NCI-H748 (cell line): ENCODE results near the gene LRRN4.
A peak's percentile ranks its signal among the peaks of the same experiment; 100 is the strongest.

Experiments
- DNase-seq: peaks from one replicate; lab custom pipeline; 2025; ENCODE audit not compliant: unreplicated experiment; lab: John Stamatoyannopoulos, UW

The LRRN4 gene

GRCh38 chr20:6053776-6054688 lies at the start of gene LRRN4:
Gene LRRN4, minus strand, starts transcription at chr20:6054060. Its CDS starts 1,261 bp downstream, at chr20:6052799.
- peak; percentile 85 for DNase-seq

GRCh38 chr20:6103301-6103700 lies 49.4 kb upstream of the LRRN4 start:
- no peak for DNase-seq

GRCh38 chr20:6101346-6101745 lies 47.5 kb upstream of the LRRN4 start:
- DNase-seq = no peak

GRCh38 chr20:6100246-6100645 lies 46.4 kb upstream of the LRRN4 start:
- no peak for DNase-seq

GRCh38 chr20:6099819-6100218 lies 46.0 kb upstream of the LRRN4 start:
- DNase-seq = no peak

GRCh38 chr20:6095409-6095808 lies 41.5 kb upstream of the LRRN4 start:
- DNase-seq = no peak

- DNase-seq = no peak
Measured at GRCh38 chr20:6094565-6094964, 40.7 kb upstream of the LRRN4 start.

- no peak for DNase-seq
Measured at GRCh38 chr20:6094063-6094462, 40.2 kb upstream of the LRRN4 start.

- no peak for DNase-seq
Measured at GRCh38 chr20:6091661-6092060, 37.8 kb upstream of the LRRN4 start.

- DNase-seq = no peak
Measured at GRCh38 chr20:6086868-6087267, 33.0 kb upstream of the LRRN4 start.

GRCh38 chr20:6083926-6084325 lies 30.1 kb upstream of the LRRN4 start:
- no peak for DNase-seq

- DNase-seq = no peak
Measured at GRCh38 chr20:6081236-6081635, 27.4 kb upstream of the LRRN4 start.

- DNase-seq = no peak
Measured at GRCh38 chr20:6079016-6079415, 25.2 kb upstream of the LRRN4 start.

GRCh38 chr20:6075428-6076219 lies 21.8 kb upstream of the LRRN4 start:
- no peak for DNase-seq

- DNase-seq = no peak
Measured at GRCh38 chr20:6074784-6075183, 20.9 kb upstream of the LRRN4 start.

GRCh38 chr20:6074145-6074561 lies 20.3 kb upstream of the LRRN4 start:
- DNase-seq = peak; percentile 82

- DNase-seq = no peak
Measured at GRCh38 chr20:6070829-6071695, 17.2 kb upstream of the LRRN4 start.

GRCh38 chr20:6069669-6070068 lies 15.8 kb upstream of the LRRN4 start:
- DNase-seq = no peak

- no peak for DNase-seq
Measured at GRCh38 chr20:6067763-6068318, 14.0 kb upstream of the LRRN4 start.

GRCh38 chr20:6066582-6066981 lies 12.7 kb upstream of the LRRN4 start:
- DNase-seq = no peak

GRCh38 chr20:6061544-6061943 lies 7.7 kb upstream of the LRRN4 start:
- no peak for DNase-seq
